GM12875 (cell line): Measurements from ENCODE around the gene DSCAM.

Experiments
- H3K4me3 ChIP-seq: one replicate; pipeline ENCODE4 v1.5.1; 2011; ENCODE audit warnings: low read depth, low read length, control low read depth
- TF ChIP-seq, protein P1 (sequence below): IDR thresholded peaks from 2 replicates; pipeline ENCODE4 v1.5.1; 2011; ENCODE audit warnings: low read depth, mild to moderate bottlenecking, control low read depth, inconsistent platforms, low read length, moderate library complexity, borderline replicate concordance; ENCODE audit not compliant: insufficient read depth

The DSCAM gene

GRCh38 chr21:39961251-39961650 lies 885.7 kb downstream of the DSCAM start:
- TF ChIP-seq, protein P1, sequence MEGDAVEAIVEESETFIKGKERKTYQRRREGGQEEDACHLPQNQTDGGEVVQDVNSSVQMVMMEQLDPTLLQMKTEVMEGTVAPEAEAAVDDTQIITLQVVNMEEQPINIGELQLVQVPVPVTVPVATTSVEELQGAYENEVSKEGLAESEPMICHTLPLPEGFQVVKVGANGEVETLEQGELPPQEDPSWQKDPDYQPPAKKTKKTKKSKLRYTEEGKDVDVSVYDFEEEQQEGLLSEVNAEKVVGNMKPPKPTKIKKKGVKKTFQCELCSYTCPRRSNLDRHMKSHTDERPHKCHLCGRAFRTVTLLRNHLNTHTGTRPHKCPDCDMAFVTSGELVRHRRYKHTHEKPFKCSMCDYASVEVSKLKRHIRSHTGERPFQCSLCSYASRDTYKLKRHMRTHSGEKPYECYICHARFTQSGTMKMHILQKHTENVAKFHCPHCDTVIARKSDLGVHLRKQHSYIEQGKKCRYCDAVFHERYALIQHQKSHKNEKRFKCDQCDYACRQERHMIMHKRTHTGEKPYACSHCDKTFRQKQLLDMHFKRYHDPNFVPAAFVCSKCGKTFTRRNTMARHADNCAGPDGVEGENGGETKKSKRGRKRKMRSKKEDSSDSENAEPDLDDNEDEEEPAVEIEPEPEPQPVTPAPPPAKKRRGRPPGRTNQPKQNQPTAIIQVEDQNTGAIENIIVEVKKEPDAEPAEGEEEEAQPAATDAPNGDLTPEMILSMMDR = no peak
- no peak overlapping the region for H3K4me3 ChIP-seq
